Tibial artery (tissue), 4 donors: ENCODE data around the gene RNF133.

Experiments
- DNase-seq, 2 donors: peaks; one replicate each; pipeline ENCODE4 v3.0.0-alpha.2; 2019
- H3K27ac ChIP-seq, 2 donors: fragments of 200-600 bp; sonication (generic) in 1 of 2; 1 replicate in 1 of 2; 2 replicates in 1 of 2; pipeline ENCODE4 v1.5.1; 2018 to 2019; ENCODE audit warnings: mild to moderate bottlenecking in 1 of 2
- H3K27me3 ChIP-seq, 2 donors: fragments of 200-600 bp; sonication (generic) in 1 of 2; one replicate each; pipeline versions ENCODE4 v1.5.1 to v1.6.0; 2016 to 2019
- H3K36me3 ChIP-seq, 3 donors: fragments of 200-600 bp; sonication (generic) in 2 of 3; one replicate each; pipeline ENCODE4 v1.5.1; 2016 to 2019; ENCODE audit warnings: mild to moderate bottlenecking in 2 of 3
- H3K4me1 ChIP-seq, 4 donors: fragments of 200-600 bp; sonication (generic) in 2 of 4; 1 replicate in 3 of 4; 2 replicates in 1 of 4; pipeline ENCODE4 v1.5.1; 2016 to 2019
- H3K4me3 ChIP-seq, 2 donors: fragments of 200-600 bp; sonication (generic) in 1 of 2; 1 replicate in 1 of 2; 2 replicates in 1 of 2; pipeline ENCODE4 v1.5.1; 2018 to 2019; ENCODE audit warnings: mild to moderate bottlenecking in 2 of 2
- H3K9me3 ChIP-seq, 3 donors: fragments of 200-600 bp; sonication (generic) in 1 of 3; one replicate each; pipeline ENCODE4 v1.5.1; 2016 to 2019
- intact Hi-C: fragments of 100-400 bp; cut with DNase I; formaldehyde crosslinking; loops from one replicate; pipeline ENCODE4 v1.15.0; 2023; ENCODE audit warnings: low total_unique reads
- TF ChIP-seq, protein P1 (sequence below), 2 experiments: fragments of 200-600 bp in 1 of 2; fragments of 450-650 bp in 1 of 2; IDR thresholded peaks; one replicate each; pipeline ENCODE4 v1.5.1; 2017 to 2019; ENCODE audit warnings: antibody characterized with exemption in 2 of 2, mild to moderate bottlenecking in 1 of 2, moderate library complexity in 1 of 2

The RNF133 gene

DNA sequence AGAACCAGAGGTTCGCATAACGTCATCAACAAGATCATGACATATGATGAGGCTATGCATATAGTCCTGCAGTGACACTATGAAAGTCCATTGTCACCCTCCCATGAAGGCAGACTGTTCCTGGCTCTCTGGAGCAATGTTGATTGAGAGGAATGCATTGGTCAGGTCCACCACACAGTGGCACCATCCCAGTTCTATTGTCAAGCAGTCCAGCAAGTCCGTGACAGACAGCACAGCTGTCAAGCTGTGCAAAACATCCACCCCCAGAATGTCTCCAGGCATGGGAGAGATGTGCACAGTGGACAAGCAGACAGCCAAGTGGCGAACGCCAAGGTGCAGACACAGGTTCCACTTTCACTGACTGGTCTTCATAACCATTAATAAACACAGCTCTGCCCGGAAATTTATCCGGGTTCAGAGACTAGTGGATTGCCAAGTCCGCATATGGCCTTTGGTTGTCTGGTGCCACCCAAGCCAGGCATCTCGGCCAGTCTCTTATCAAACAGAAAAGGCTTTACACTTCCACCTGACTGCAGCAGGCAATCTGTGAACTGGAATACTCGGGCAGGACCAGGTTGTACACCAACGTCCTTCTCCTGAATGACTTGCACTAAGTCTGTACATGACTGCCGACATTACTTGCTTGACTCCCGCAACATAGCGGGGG lies 7.2 kb downstream of the RNF133 start:
- no peaks in the 10 kb centered on the region for H3K9me3 ChIP-seq
- no peak overlapping the region for H3K27ac ChIP-seq
- no peaks in the 10 kb centered on the region for H3K4me1 ChIP-seq
- no peak for DNase-seq
- no peaks in the 10 kb centered on the region for H3K27me3 ChIP-seq
- TF ChIP-seq, protein P1, sequence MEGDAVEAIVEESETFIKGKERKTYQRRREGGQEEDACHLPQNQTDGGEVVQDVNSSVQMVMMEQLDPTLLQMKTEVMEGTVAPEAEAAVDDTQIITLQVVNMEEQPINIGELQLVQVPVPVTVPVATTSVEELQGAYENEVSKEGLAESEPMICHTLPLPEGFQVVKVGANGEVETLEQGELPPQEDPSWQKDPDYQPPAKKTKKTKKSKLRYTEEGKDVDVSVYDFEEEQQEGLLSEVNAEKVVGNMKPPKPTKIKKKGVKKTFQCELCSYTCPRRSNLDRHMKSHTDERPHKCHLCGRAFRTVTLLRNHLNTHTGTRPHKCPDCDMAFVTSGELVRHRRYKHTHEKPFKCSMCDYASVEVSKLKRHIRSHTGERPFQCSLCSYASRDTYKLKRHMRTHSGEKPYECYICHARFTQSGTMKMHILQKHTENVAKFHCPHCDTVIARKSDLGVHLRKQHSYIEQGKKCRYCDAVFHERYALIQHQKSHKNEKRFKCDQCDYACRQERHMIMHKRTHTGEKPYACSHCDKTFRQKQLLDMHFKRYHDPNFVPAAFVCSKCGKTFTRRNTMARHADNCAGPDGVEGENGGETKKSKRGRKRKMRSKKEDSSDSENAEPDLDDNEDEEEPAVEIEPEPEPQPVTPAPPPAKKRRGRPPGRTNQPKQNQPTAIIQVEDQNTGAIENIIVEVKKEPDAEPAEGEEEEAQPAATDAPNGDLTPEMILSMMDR (IDR thresholded peaks at IDR 0.05), result no peak
- no peak overlapping the region for H3K4me3 ChIP-seq
- intact Hi-C loops, result no loop called here
- H3K36me3 ChIP-seq, result no peaks in the 10 kb centered on the region

DNA sequence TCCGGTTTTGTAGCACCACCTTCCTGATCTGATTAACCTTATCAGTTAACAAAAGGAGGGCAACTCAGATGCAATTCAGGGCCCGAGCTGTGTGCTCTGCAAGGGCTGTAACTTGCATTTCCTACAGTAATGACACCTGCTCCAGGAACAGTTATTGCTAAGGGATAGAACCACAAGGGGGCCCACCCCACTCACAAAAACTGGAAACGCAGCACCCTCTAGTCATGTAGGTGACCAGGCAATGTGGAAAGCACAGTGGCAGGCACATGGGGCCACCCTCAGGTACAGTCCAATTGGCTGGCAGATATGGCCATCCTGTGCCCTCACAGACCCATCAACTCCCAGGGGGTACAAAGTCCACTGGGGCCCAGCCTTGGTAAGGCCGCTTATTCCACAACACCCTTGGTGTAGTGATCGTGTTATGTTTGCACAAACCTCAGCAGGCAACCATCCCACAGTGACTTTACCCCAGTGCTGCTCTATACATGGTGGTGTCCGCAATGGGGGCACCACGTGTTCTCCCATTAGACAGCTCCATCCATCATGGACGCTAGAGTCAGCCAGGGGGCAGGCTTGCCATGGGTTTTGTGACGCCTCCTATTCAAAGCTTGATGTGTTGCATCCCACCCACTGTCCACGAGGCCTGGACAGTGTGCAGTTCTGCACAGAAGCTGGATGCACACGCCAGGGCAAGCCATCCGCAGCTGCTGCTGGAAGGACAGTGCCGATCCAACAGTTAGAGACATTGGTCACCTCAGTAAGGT lies 9.4 kb downstream of the RNF133 start:
- Histone ChIP-seq H3K36me3 (no peaks in the 10 kb centered on the region), H3K27ac (no peak overlapping the region), H3K4me3 (no peak overlapping the region), H3K9me3 (no peaks in the 10 kb centered on the region), H3K27me3 (no peaks in the 10 kb centered on the region), H3K4me1 (no peaks in the 10 kb centered on the region)
- TF ChIP-seq, protein P1 (IDR thresholded peaks at IDR 0.05), result no peak
- DNase-seq, result no peak
- intact Hi-C loops, result no loop called here

DNA sequence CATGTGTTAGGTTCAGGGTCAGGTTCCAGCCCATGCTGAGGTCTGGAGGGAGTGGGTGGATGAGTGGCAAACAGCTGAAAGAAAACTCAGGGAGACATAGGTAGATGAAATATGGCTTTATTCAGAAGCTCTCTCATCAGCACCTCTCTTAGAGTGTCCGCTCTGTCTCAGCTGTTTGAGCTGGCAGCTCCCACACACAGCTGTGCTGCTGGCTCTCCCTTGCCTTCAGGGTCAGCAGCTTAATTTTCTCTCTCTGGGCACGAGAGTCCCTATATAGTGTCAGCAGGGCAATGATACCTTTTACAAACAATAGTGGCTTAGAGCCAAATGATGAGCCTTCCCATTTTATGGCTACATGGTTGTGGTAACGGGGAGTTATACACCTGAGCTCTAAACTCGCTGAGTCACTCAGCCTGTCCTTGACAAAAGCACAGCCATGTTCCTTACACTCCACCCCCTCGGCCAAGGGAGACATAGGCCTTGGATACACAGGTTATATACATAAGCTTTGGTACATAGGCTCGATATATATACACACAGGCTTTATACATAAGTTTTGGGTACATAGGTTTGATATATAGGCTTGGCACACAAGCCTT lies 10.4 kb downstream of the RNF133 start:
- Histone ChIP-seq H3K27ac (no peak overlapping the region), H3K36me3 (no peaks in the 10 kb centered on the region), H3K9me3 (no peaks in the 10 kb centered on the region), H3K4me3 (no peak overlapping the region), H3K4me1 (no peaks in the 10 kb centered on the region), H3K27me3 (no peaks in the 10 kb centered on the region)
- no peak for DNase-seq
- intact Hi-C loops, result no loop called here
- TF ChIP-seq, protein P1 (IDR thresholded peaks at IDR 0.05), result no peak

DNA sequence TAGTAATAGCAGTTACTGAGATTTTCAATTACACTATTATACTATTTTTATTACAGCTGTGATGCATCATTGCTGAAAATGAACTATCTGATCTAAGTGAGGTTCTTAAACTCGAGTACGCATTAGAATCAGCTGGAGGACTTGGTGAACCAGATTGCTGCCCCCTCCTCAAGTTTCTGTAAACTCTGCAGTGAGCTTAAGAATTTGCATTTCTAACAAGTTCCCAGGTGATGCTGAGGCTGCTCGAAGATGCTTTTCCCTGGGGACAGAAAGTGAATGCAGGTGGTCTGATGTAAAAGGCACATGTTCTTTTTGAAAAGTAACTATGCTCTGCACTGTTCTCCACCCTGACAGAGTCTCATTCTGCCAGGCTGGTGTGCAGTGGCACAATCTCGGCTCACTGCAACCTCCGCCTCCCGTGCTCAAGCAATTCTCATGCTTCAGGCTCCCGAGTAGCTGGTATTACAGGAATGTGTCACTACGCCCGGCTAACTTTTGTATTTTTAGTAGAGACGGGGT lies 12.5 kb downstream of the RNF133 start:
- intact Hi-C loops, result no loop called here
- Histone ChIP-seq H3K9me3 (no peaks in the 10 kb centered on the region), H3K4me1 (no peaks in the 10 kb centered on the region), H3K36me3 (no peaks in the 10 kb centered on the region), H3K4me3 (no peak overlapping the region), H3K27me3 (no peaks in the 10 kb centered on the region), H3K27ac (no peak overlapping the region)
- DNase-seq, result no peak
- TF ChIP-seq, protein P1 (IDR thresholded peaks at IDR 0.05), result no peak

DNA sequence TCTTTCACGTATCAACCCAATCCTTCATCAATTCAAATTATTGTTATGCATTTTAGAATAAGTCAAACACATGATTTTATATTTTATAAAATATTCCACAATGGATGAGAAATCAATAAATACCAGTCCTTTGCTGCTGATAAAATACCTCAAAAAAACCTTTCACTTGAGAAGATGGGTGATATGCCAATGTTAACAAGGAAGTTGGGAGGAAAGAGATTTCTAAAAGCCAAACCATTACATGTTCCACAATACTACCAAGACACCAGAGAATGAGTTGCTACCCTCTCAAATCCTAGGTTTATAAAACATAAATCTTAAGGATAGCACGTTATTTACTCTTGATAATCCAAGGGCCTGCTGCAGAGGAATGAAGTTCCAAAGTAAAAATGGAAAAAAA lies 14.4 kb downstream of the RNF133 start:
- Histone ChIP-seq H3K9me3 (no peaks in the 10 kb centered on the region), H3K27ac (no peak overlapping the region), H3K36me3 (no peaks in the 10 kb centered on the region), H3K4me3 (no peak overlapping the region), H3K27me3 (no peaks in the 10 kb centered on the region), H3K4me1 (no peaks in the 10 kb centered on the region)
- DNase-seq, result no peak
- intact Hi-C loops, result no loop called here
- TF ChIP-seq, protein P1 (IDR thresholded peaks at IDR 0.05), result no peak
